Astrocyte of the spinal cord (primary cell): Measurements from ENCODE around the gene CACNG6.

Experiments
- DNase-seq: peaks from one replicate; pipeline ENCODE4 v3.0.0; 2011; ENCODE audit warnings: low read depth, low spot score
- H3K4me3 ChIP-seq: 2 replicates; pipeline ENCODE4 v1.5.1; 2011; ENCODE audit warnings: low read depth, mild to moderate bottlenecking, low read length, moderate library complexity
- CTCF ChIP-seq: IDR thresholded peaks from 2 replicates; pipeline ENCODE4 v1.5.1; 2012; ENCODE audit warnings: low read depth, mild to moderate bottlenecking, low read length, inconsistent platforms
- in situ Hi-C: cut with HindIII; loops from 2 replicates; pipeline ENCODE4 v1.10.0; 2017; ENCODE audit warnings: low sequenced_read_pairs

Gene CACNG6

GRCh38 chr19:53998223-53998622, 6.8 kb downstream of the CACNG6 start:
- in situ Hi-C loops = no loop called here
- no peak overlapping the region for H3K4me3 ChIP-seq
- DNase-seq = no peak
- TF ChIP-seq CTCF = no peak

- DNase-seq = no peak
- no peak overlapping the region for H3K4me3 ChIP-seq
- TF ChIP-seq CTCF = no peak
- in situ Hi-C loops = no loop called here
These were observed 8.3 kb downstream of the CACNG6 start for GRCh38 chr19:53999694-54000093.

- in situ Hi-C loops = no loop called here
- H3K4me3 ChIP-seq = no peak overlapping the region
- TF ChIP-seq CTCF = no peak
- no peak for DNase-seq
These were observed 10.1 kb downstream of the CACNG6 start for GRCh38 chr19:54001496-54001895.

GRCh38 chr19:54002495-54003315, 11.3 kb downstream of the CACNG6 start:
- TF ChIP-seq CTCF = no peak
- in situ Hi-C loops = no loop called here
- no peak overlapping the region for H3K4me3 ChIP-seq
- DNase-seq = no peak

- in situ Hi-C loops = no loop called here
- no peak overlapping the region for H3K4me3 ChIP-seq
- no peak for DNase-seq
- TF ChIP-seq CTCF = no peak
These were observed 18.0 kb downstream of the CACNG6 start for GRCh38 chr19:54009440-54009839.

GRCh38 chr19:54010474-54010873, 19.0 kb downstream of the CACNG6 start:
- no peak for DNase-seq
- in situ Hi-C loops = no loop called here
- TF ChIP-seq CTCF = no peak
- no peak overlapping the region for H3K4me3 ChIP-seq
